ENCODE measurements around the gene SERPINB6.

DNA sequence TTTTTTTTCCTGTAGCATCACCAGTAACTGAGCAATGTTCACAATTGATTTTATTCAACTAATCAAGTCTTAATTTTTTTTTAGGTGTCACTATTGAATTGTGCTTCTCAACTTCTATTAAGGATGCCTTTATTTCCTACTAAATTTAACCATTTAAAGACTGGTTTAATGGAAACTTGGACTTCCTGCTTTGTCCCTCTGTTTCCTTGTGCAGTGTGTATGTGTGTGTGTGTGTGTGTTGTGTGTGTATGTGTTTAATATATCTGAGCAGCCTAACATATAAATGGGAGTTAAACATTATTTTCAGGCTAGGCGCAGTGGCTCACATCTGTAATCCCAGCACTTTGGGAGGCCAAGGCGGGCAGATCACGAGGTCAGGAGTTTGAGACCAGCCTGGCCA, 1.8 kb downstream of the SERPINB6 start:
- no peak for TF ChIP-seq POLR2A (IDR thresholded peaks at IDR 0.05)
- TF ChIP-seq, protein P1, sequence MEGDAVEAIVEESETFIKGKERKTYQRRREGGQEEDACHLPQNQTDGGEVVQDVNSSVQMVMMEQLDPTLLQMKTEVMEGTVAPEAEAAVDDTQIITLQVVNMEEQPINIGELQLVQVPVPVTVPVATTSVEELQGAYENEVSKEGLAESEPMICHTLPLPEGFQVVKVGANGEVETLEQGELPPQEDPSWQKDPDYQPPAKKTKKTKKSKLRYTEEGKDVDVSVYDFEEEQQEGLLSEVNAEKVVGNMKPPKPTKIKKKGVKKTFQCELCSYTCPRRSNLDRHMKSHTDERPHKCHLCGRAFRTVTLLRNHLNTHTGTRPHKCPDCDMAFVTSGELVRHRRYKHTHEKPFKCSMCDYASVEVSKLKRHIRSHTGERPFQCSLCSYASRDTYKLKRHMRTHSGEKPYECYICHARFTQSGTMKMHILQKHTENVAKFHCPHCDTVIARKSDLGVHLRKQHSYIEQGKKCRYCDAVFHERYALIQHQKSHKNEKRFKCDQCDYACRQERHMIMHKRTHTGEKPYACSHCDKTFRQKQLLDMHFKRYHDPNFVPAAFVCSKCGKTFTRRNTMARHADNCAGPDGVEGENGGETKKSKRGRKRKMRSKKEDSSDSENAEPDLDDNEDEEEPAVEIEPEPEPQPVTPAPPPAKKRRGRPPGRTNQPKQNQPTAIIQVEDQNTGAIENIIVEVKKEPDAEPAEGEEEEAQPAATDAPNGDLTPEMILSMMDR (IDR thresholded peaks at IDR 0.05) = no peak

All from uterus (tissue), 2 donors.